SU-DHL-6 (cell line): ENCODE data around the gene SEZ6L2.
"Not testable (repeated sequence)": the region's sequence is repeated elsewhere in the genome, so short reads cannot be mapped to it uniquely, and the experiment has no call there.

Source experiments
- H2AFZ ChIP-seq: fragments of 200-600 bp; sonication (generic); 2 replicates; pipeline ENCODE4 v1.6.1; 2014; ENCODE audit warnings: low read depth, mild to moderate bottlenecking, moderate library complexity, mixed read lengths, antibody characterized with exemption, low read length; ENCODE audit not compliant: severe bottlenecking
- H3F3A ChIP-seq: fragments of 200-600 bp; shearing (Covaris generic); 2 replicates; pipeline ENCODE4 v1.6.0; 2016; ENCODE audit warnings: antibody characterized with exemption, mild to moderate bottlenecking; ENCODE audit not compliant: insufficient read depth
- H3K27ac ChIP-seq: fragments of 200-600 bp; sonication (generic); 2 replicates; pipeline ENCODE4 v1.5.1; 2016; ENCODE audit warnings: low read depth, mild to moderate bottlenecking, low read length, moderate library complexity, mixed read lengths
- H3K27me3 ChIP-seq: fragments of 200-600 bp; sonication (generic), shearing (Covaris generic); 2 replicates; pipeline ENCODE4 v1.6.0; 2014; ENCODE audit warnings: mild to moderate bottlenecking, low read length
- H3K36me3 ChIP-seq: fragments of 200-600 bp; sonication (generic); 2 replicates; pipeline ENCODE4 v1.6.1; 2014; ENCODE audit warnings: mild to moderate bottlenecking, low read length, mixed read lengths
- H3K4me2 ChIP-seq: fragments of 300-600, 200-600 bp; shearing (Covaris generic), sonication (generic); 2 replicates; pipeline ENCODE4 v1.6.0; 2014; ENCODE audit warnings: low read length, low read depth, mild to moderate bottlenecking; ENCODE audit not compliant: poor library complexity, severe bottlenecking
- H3K4me3 ChIP-seq: fragments of 200-600 bp; sonication (generic); 2 replicates; pipeline ENCODE4 v1.5.1; 2014; ENCODE audit warnings: antibody characterized with exemption, low read length, mild to moderate bottlenecking, mixed read lengths; ENCODE audit not compliant: insufficient read depth, poor library complexity, severe bottlenecking
- H3K79me2 ChIP-seq: fragments of 200-600 bp; sonication (generic); 2 replicates; pipeline ENCODE4 v1.6.1; 2014; ENCODE audit warnings: mild to moderate bottlenecking, low read length, moderate library complexity; ENCODE audit not compliant: insufficient read depth
- H3K9ac ChIP-seq: fragments of 200-600 bp; sonication (generic); 2 replicates; pipeline ENCODE4 v1.7.0; 2014; ENCODE audit warnings: mild to moderate bottlenecking, low read length
- H3K9me2 ChIP-seq: fragments of 200-600 bp; sonication (generic); replicated peaks from 2 replicates; pipeline ENCODE4 v1.6.1; 2014; ENCODE audit warnings: low read length; ENCODE audit not compliant: insufficient read depth
- H3K9me3 ChIP-seq: fragments of 200-600 bp; sonication (generic); 2 replicates; pipeline ENCODE4 v1.6.1; 2014; ENCODE audit warnings: low read length, mixed read lengths; ENCODE audit not compliant: insufficient read depth
- H4K20me1 ChIP-seq: fragments of 200-600 bp; sonication (generic); 2 replicates; pipeline ENCODE4 v1.6.1; 2014; ENCODE audit warnings: low read depth, mild to moderate bottlenecking, antibody characterized with exemption, low read length, moderate library complexity, mixed read lengths
- EZH2phosphoT487 ChIP-seq: fragments of 200-600 bp; sonication (generic), shearing (Covaris generic); conservative IDR thresholded peaks from 2 replicates; pipeline ENCODE4 v1.6.1; 2018; ENCODE audit warnings: mild to moderate bottlenecking, antibody characterized with exemption, low read length, moderate library complexity, mixed read lengths
- TF ChIP-seq, protein P1 (sequence below): fragments of 200-600 bp; sonication (generic); IDR thresholded peaks from one replicate; pipeline ENCODE4 v1.5.1; 2017; ENCODE audit warnings: antibody characterized with exemption, mild to moderate bottlenecking, low read length, moderate library complexity; ENCODE audit not compliant: insufficient read depth, poor library complexity, severe bottlenecking

Gene SEZ6L2

DNA sequence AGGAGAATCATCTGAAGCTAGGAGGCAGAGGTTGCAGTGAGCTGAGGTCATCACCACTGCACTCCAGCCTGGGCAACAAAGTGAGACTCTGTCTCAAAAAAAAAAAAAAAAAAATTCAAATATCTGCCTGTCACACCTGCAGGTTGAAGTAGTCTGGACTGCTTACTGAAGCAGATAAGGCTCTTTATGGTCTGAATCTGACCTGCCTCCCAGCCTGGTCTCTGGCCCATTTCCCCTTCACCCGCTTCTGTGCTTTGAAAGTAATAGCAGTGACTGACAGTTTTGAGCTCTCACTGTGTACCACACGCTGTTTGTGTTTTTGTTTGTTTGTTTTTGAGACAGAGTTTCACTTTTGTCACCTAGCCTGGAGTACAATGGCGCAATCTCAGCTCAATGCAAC lies 5.8 kb downstream of the SEZ6L2 start:
- H3K36me3 ChIP-seq: no peaks in the 10 kb centered on the region
- no peak overlapping the region for H3K4me3 ChIP-seq
- no peak overlapping the region for H3K4me2 ChIP-seq
- no peaks in the 10 kb centered on the region for H3K27me3 ChIP-seq
- no peaks in the 10 kb centered on the region for H3K9me2 ChIP-seq
- no peaks in the 10 kb centered on the region for H4K20me1 ChIP-seq
- TF ChIP-seq EZH2phosphoT487: no peak
- TF ChIP-seq, protein P1, sequence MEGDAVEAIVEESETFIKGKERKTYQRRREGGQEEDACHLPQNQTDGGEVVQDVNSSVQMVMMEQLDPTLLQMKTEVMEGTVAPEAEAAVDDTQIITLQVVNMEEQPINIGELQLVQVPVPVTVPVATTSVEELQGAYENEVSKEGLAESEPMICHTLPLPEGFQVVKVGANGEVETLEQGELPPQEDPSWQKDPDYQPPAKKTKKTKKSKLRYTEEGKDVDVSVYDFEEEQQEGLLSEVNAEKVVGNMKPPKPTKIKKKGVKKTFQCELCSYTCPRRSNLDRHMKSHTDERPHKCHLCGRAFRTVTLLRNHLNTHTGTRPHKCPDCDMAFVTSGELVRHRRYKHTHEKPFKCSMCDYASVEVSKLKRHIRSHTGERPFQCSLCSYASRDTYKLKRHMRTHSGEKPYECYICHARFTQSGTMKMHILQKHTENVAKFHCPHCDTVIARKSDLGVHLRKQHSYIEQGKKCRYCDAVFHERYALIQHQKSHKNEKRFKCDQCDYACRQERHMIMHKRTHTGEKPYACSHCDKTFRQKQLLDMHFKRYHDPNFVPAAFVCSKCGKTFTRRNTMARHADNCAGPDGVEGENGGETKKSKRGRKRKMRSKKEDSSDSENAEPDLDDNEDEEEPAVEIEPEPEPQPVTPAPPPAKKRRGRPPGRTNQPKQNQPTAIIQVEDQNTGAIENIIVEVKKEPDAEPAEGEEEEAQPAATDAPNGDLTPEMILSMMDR: no peak
- no peaks in the 10 kb centered on the region for H3F3A ChIP-seq
- H3K9me3 ChIP-seq: no peaks in the 10 kb centered on the region
- H2AFZ ChIP-seq: no peak overlapping the region
- no peak overlapping the region for H3K27ac ChIP-seq
- H3K79me2 ChIP-seq: no peaks in the 10 kb centered on the region
- no peak overlapping the region for H3K9ac ChIP-seq

GRCh38 chr16:29892458-29892813 lies 6.9 kb downstream of the SEZ6L2 start:
- H3K27ac ChIP-seq: no peak overlapping the region

DNA sequence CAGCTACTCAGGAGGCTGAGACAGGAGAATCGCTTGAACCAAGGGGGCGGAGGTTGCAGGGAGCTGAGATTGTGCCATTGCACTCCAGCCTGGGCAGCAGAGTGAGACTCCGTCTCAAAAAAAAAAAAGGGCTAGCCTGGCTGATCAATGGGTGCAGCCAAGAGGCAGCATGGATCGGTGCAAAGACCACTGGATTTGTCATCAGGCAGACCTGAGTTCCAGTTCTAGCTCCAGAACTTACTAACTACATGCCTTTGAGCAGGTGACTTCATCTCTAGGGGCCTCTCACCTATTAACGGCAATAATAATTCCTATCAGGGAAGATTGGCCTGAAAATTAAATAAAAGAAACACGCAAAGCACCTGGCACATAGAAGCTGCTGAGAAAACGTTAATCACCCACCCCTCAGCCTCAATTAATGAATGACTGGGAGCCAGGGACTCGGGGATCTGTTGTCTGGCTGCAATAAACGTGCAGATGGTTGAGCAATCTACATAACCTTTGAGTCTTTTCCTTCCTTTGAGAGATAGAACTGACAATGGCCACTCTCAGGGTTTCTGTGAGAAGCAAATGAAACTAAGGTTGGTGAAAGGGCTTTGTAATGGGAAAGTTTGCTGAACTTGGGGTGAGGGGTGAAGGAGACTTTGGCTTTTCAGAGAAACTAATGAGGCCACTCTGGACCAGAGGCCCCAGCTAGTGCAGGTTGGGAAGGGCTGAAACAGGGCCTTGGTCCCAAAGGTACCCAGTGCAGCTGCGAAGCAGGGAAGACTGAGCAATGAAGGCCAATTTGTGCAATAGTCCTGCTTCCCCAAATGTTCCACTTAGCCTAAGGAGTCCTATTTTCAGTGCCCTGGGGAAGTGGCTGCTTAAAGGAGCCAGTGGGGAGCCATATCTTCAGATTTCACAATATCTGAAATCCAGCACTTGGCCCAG lies 7.6 kb downstream of the SEZ6L2 start:
- TF ChIP-seq, protein P1: no peak
- TF ChIP-seq EZH2phosphoT487: no peak
- Histone ChIP-seq H3K4me2 (no peak overlapping the region), H3K27me3 (no peaks in the 10 kb centered on the region), H3K27ac (no peak overlapping the region), H3K4me3 (no peak overlapping the region), H4K20me1 (no peaks in the 10 kb centered on the region), H3K9me3 (no peaks in the 10 kb centered on the region), H3K9me2 (no peaks in the 10 kb centered on the region), H3K79me2 (no peaks in the 10 kb centered on the region), H2AFZ (no peak overlapping the region), H3K9ac (no peak overlapping the region), H3K36me3 (no peaks in the 10 kb centered on the region), H3F3A (no peaks in the 10 kb centered on the region)

More at GRCh38 chr16:29892458-29892813, 6.9 kb downstream of the SEZ6L2 start:
- no peak overlapping the region for H3K4me3 ChIP-seq
- H3K4me2 ChIP-seq: no peak overlapping the region
- H3K9ac ChIP-seq: no peak overlapping the region
- no peaks in the 10 kb centered on the region for H3K79me2 ChIP-seq
- no peaks in the 10 kb centered on the region for H4K20me1 ChIP-seq
- H3F3A ChIP-seq: no peaks in the 10 kb centered on the region
- no peaks in the 10 kb centered on the region for H3K27me3 ChIP-seq
- no peak overlapping the region for H2AFZ ChIP-seq
- H3K9me3 ChIP-seq: no peaks in the 10 kb centered on the region
- H3K9me2 ChIP-seq: no peaks in the 10 kb centered on the region
- H3K36me3 ChIP-seq: no peaks in the 10 kb centered on the region
- TF ChIP-seq EZH2phosphoT487: no peak
- TF ChIP-seq, protein P1: no peak

DNA sequence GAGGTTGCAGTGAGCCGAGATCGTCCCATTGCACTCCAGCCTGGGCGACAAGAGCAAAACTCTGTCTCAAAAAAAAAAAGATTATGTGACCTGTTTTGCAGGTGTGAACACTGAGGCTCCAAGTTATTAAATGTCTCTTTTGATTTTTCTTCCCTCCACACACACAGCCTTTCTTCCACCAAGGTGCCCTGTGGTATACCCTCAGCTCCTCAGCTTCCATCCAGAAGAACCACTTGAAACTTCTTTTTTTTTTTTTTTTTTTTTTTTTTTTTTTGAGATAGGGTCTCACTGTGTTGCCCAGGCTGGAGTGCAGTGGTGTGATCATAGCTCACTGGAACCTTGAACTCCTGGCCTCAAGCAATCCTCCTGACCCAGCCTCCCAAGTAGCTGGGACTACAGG lies 10.0 kb downstream of the SEZ6L2 start:
- H3K36me3 ChIP-seq, H3K9ac ChIP-seq, H3K9me3 ChIP-seq, H2AFZ ChIP-seq, H3K27me3 ChIP-seq, H4K20me1 ChIP-seq, H3K4me2 ChIP-seq, H3K79me2 ChIP-seq, H3F3A ChIP-seq, H3K4me3 ChIP-seq, H3K9me2 ChIP-seq, H3K27ac ChIP-seq: not testable (repeated sequence)
